ENCODE results near the gene NECTIN4. TPM values are rescaled to one million over a fixed set of nuclear protein-coding genes. Genes with fewer than 3 reads are reported as not detected.
"Not testable (repeated sequence)": the region's sequence is repeated elsewhere in the genome, so short reads cannot be mapped to it uniquely, and the experiment has no call there.

NECTIN4 gene
- total RNA-seq, 4 donors from 2014 or later: 0.72 TPM; not detected in 3

DNA sequence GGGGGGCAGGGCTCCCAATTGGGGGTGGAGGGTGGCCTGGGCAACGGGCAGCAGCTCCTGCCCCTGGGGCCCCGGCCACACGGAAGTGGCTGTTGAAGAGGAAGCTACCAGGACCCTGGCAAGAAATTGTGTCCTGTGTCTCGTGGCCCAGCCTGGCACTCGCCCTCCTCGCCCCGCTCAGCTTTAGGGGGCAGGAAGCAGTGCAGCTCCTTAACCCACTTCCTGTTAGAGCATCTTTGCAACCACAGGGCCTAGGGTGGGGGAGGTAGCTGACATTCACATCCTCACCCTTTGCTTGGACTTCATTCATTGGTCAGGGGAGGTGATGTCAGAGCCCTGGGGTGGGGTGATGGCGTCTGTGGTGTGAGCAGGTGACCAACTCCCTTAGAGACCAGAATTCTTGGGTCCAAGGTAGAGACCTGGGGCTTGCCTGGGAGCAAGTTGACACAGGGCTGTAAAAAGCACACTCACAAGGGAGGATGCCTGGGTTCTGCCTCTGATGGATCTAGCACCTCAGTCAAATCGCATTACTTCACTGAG is 19.6 kb downstream of the NECTIN4 start, which contains the start of gene ARHGAP30:
ARHGAP30 (minus strand) TSS at position 161 of the 540 bp plus-strand sequence. CDS start 267 bp downstream, outside the sequence.
- ATAC-seq (ENCODE audit: low FRiP score): peak; percentile 15
- TF ChIP-seq CTCF (IDR thresholded peaks at IDR 0.05): no peak
- DNase-seq (ENCODE audit: low spot score): no peak

- ATAC-seq (ENCODE audit: low FRiP score) (no peak), DNase-seq (ENCODE audit: low spot score) (no peak)
- no peak for TF ChIP-seq CTCF (IDR thresholded peaks at IDR 0.05)
Observed at GRCh38 chr1:161069241-161069640, 20.1 kb downstream of the NECTIN4 start.

GRCh38 chr1:161068306-161069234 is 20.8 kb downstream of the NECTIN4 start:
- DNase-seq (ENCODE audit: low spot score): no peak
- peak; percentile 55 for ATAC-seq (ENCODE audit: low FRiP score)
- TF ChIP-seq CTCF (IDR thresholded peaks at IDR 0.05): no peak

- ATAC-seq (ENCODE audit: low FRiP score) (no peak), DNase-seq (ENCODE audit: low spot score) (no peak)
- TF ChIP-seq CTCF (IDR thresholded peaks at IDR 0.05): no peak
Observed at GRCh38 chr1:161066694-161067093, 22.7 kb downstream of the NECTIN4 start.

GRCh38 chr1:161065681-161066080 is 23.7 kb downstream of the NECTIN4 start:
- ATAC-seq (ENCODE audit: low FRiP score); DNase-seq (ENCODE audit: low spot score): not testable (repeated sequence)

DNA sequence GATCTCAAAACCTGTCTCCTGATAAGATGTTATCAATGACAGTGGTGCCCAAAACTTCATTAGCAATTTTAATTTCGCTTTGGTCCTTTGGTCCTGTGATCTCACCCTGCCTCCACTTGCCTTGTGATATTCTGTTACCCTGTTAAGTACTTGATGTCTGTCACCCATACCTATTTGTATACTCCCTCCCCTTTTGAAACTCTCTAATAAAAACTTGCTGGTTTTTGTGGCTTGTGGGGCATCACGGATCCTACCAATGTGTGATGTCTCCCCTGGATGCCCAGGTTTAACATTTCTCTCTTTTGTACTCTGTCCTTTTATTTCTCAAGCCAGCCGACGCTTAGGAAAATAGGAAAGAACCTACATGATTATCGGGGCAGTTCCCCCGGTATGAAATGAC is 25.4 kb downstream of the NECTIN4 start:
- not testable (repeated sequence) for DNase-seq (ENCODE audit: low spot score); ATAC-seq (ENCODE audit: low FRiP score)

- DNase-seq (ENCODE audit: low spot score) (no peak), ATAC-seq (ENCODE audit: low FRiP score) (no peak)
- TF ChIP-seq CTCF (IDR thresholded peaks at IDR 0.05): no peak
Observed at GRCh38 chr1:161061419-161061818, 27.9 kb downstream of the NECTIN4 start.

GRCh38 chr1:161059293-161059692 is 30.1 kb downstream of the NECTIN4 start:
- no peak for DNase-seq (ENCODE audit: low spot score)
- no peak for ATAC-seq (ENCODE audit: low FRiP score)
- no peak for TF ChIP-seq CTCF (IDR thresholded peaks at IDR 0.05)
